GM12878 (cell line): ENCODE results near the gene RIPPLY2. TPM values are rescaled to one million over a fixed set of nuclear protein-coding genes. Genes with fewer than 3 reads are reported as not detected.

ENCODE experiments used
- ATAC-seq: fragments of 200-7000 bp; cut with Tn5 transposase; 3 replicates; pipeline ENCODE4 v1.9.1; 2020; ENCODE audit warnings: mild to moderate bottlenecking, moderate library complexity
- BruUV-seq: library from RNA; stranded (reverse); fragments of 400-500 nt; replicated peaks from 2 replicates; lab custom pipeline; 2021; lab: Mats Ljungman, UMichigan
- CTCF ChIA-PET: fragments of 300-600 bp; sonication (Branson Sonifier 250); formaldehyde crosslinking; extraction: SDS; loops from one replicate; lab custom pipeline; 2021; ENCODE audit warnings: inconsistent platforms; lab: Yijun Ruan, JAX
- POLR2A ChIA-PET: fragments of 350-600 bp; formaldehyde crosslinking; extraction: SDS; loops from one replicate; lab custom pipeline; 2021; ENCODE audit warnings: inconsistent platforms; lab: Charles Lee
- RAD21 ChIA-PET: fragments of 300-600 bp; sonication (Branson Sonifier 250); formaldehyde crosslinking; loops from one replicate; lab custom pipeline; 2023; ENCODE audit warnings: antibody characterized with exemption; ENCODE audit not compliant: unreplicated experiment; lab: Charles Lee
- SMC1A ChIA-PET: fragments of 300-600 bp; sonication (Branson Sonifier 250); formaldehyde crosslinking; loops from one replicate; lab custom pipeline; 2023; ENCODE audit not compliant: unreplicated experiment, uncharacterized antibody; lab: Charles Lee
- DNase-seq: peaks from one replicate; pipeline ENCODE4 v3.0.0-alpha.2; 2011; ENCODE audit warnings: low read depth, low spot score
- FAIRE-seq: peaks from 3 replicates; lab custom pipeline; 2011; peaks lifted over from hg19 to GRCh38; lab: Jason Lieb, UNC
- H2AFZ ChIP-seq: 2 replicates; pipeline ENCODE4 v1.6.0; 2011; ENCODE audit warnings: low read depth, low read length, control low read depth; ENCODE audit not compliant: control insufficient read depth
- H3K27ac ChIP-seq: 2 replicates; pipeline ENCODE4 v1.5.1; 2011; ENCODE audit warnings: control low read depth; ENCODE audit not compliant: control insufficient read depth, insufficient read depth
- H3K27me3 ChIP-seq, 2 experiments: replicated peaks in 1 of 2; 2 replicates each; pipeline versions ENCODE4 v1.6.0 to v1.6.1; 2011; ENCODE audit warnings: low read length in 1 of 2; ENCODE audit not compliant: control insufficient read depth in 2 of 2, insufficient read depth in 2 of 2
- H3K36me3 ChIP-seq, 2 experiments: 2 replicates each; pipeline ENCODE4 v1.5.1; 2011; ENCODE audit warnings: low read length in 1 of 2; ENCODE audit not compliant: control insufficient read depth in 2 of 2, insufficient read depth in 2 of 2
- H3K4me1 ChIP-seq: 2 replicates; pipeline ENCODE4 v1.6.1; 2011; ENCODE audit warnings: mild to moderate bottlenecking, low read length, moderate library complexity, mixed read lengths; ENCODE audit not compliant: control insufficient read depth, insufficient read depth
- H3K4me2 ChIP-seq: 2 replicates; pipeline ENCODE4 v1.6.0; 2011; ENCODE audit warnings: control low read depth; ENCODE audit not compliant: control insufficient read depth, insufficient read depth
- H3K4me3 ChIP-seq: fragments of 200-600 bp; sonication (generic); 2 replicates; pipeline ENCODE4 v1.5.1; 2016
- H3K79me2 ChIP-seq: 2 replicates; pipeline ENCODE4 v1.6.0; 2011; ENCODE audit warnings: low read length; ENCODE audit not compliant: control insufficient read depth, insufficient read depth
- H3K9ac ChIP-seq: 2 replicates; pipeline ENCODE4 v1.8.0; 2011; ENCODE audit warnings: low read length, control low read depth, mixed read lengths; ENCODE audit not compliant: control insufficient read depth, insufficient read depth
- H3K9me3 ChIP-seq: replicated peaks from 3 replicates; pipeline ENCODE4 v1.5.1; 2011; ENCODE audit warnings: mild to moderate bottlenecking, low read length; ENCODE audit not compliant: control insufficient read depth, insufficient read depth
- H4K20me1 ChIP-seq: 2 replicates; pipeline ENCODE4 v1.6.0; 2011; ENCODE audit not compliant: control insufficient read depth, insufficient read depth
- CREM ChIP-seq: IDR thresholded peaks from 2 replicates; pipeline ENCODE4 v1.6.1; 2014; ENCODE audit warnings: antibody characterized with exemption, low read depth
- NBN ChIP-seq: fragments of 450-650 bp; IDR thresholded peaks from 2 replicates; pipeline ENCODE4 v1.6.1; 2016
- NRF1 ChIP-seq: conservative IDR thresholded peaks from 2 replicates; pipeline ENCODE4 v1.6.1; 2011; ENCODE audit warnings: mild to moderate bottlenecking, low read depth, low read length, improper control_type of control experiment
- RAD51 ChIP-seq: fragments of 450-650 bp; IDR thresholded peaks from 2 replicates; pipeline ENCODE4 v1.6.1; 2016; ENCODE audit warnings: moderate library complexity, mild to moderate bottlenecking, inconsistent platforms
- in situ Hi-C: fragments of 300-500 bp; cut with MboI; formaldehyde crosslinking; loops from 9 replicates; pipeline ENCODE4 v1.14.3; 2018; ENCODE audit warnings: mixed read lengths
- intact Hi-C: fragments of 100-400 bp; cut with micrococcal nuclease; formaldehyde crosslinking; loops from one replicate; pipeline ENCODE4 v1.14.2; 2022; ENCODE audit not compliant: unreplicated experiment
- polyA plus RNA-seq, 11 experiments: library from polyadenylated mRNA; depleted of rRNA in 4 of 11; unstranded in 6 of 11; stranded (reverse) in 5 of 11; fragments of >200 nt; fragmentation: Nextera tagmentation in 4 of 11; fragmentation: Illumina TruSeq in 1 of 11; extraction: Ambion mirVana in 4 of 11; extraction: Trizol in 1 of 11; gene quantifications; 1 replicate in 1 of 11; 2 replicates in 10 of 11; pipeline versions ENCODE4 v1.2.1 to v1.2.3, GENCODE V29; 2011 to 2016; ENCODE audit warnings: inconsistent platforms in 2 of 11, missing spikeins in 2 of 11, low read depth in 1 of 11
- total RNA-seq, 4 experiments: library from RNA; depleted of rRNA in 3 of 4; stranded (reverse); fragments of >200 nt in 3 of 4; fragmentation: Illumina TruSeq in 1 of 4; extraction: Trizol in 1 of 4; gene quantifications; 2 replicates each; pipeline versions ENCODE4 v1.2.1 to v1.2.3, GENCODE V29; 2013 to 2021
- TF ChIP-seq, protein P1 (sequence below), 3 experiments: IDR thresholded peaks in 2 of 3; conservative IDR thresholded peaks in 1 of 3; 2 replicates each; pipeline ENCODE4 v1.5.1; 2011; ENCODE audit warnings: low read depth in 3 of 3, low read length in 3 of 3, mild to moderate bottlenecking in 3 of 3, control low read depth in 2 of 3, moderate library complexity in 2 of 3, inconsistent platforms in 1 of 3, mixed read lengths in 1 of 3; ENCODE audit not compliant: control insufficient read depth in 2 of 3, insufficient read depth in 1 of 3; ENCODE audit errors: extremely low read depth in 1 of 3

Gene RIPPLY2
- total and polyA plus RNA-seq, 10 of the 15 experiments (the other 5 are each of a cell fraction or from before 2014, with no cell fraction given), result 0.09 to 0.51 (median 0.17) TPM; not detected in 7

DNA sequence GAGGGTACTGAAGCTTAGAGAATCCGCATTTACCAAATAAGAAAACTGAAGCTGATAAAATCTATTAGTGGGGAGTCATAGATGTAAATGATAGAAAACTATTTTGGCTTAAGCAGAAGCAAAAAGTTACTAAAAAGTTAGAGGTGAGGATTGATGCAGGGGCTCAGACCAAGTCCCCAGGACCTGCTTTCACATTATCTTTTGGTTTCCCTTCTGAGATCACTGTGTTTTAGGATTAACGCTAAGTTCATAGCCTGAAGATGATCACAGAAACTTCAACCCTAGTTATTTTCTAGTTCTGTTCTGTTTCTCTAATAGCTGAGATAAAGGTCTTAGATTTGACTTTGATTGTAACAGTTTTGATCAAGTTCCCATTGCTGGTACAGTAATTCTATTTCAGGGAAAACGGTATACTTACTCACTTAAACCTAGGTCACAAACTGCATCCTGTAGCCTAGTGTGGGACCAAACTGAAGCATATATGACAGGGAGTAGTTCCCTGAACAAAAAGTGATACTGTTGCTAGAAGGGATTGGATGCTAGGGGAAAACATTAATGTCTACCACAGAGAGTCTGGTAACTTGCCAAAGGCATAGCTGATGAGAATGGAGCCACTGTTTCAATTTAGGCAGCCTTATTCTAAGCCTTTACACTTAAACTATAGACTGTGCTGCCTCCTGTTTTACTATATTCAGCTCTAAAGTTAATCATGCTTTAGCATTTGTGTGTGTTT lies 19.4 kb downstream of the RIPPLY2 start (continued):
- TF ChIP-seq NRF1 (no peak), CREM (no peak), NBN (no peak)
- TF ChIP-seq, all 136 proteins: peak for 0

DNA sequence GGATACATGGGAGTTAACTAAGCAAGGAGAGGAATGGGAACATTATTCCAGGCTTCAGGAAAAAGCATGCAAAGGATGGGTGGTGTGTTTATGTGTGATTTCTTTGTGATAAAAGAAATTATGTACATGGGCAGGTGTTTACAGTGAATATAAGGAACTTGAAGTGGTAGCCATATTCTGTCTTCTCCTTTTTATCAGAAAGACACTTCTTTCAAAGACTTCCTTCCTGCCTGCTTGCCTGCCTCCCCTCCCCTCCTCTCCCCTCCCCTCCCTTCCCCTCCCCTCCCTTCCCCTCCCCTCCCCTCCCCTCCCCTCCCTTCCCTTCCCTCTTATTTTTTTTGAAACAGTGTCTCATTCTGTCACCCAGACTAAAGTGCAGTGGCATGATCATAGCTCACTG lies 20.7 kb downstream of the RIPPLY2 start:
- ChIA-PET CTCF (no interaction called here), RAD21 (no interaction called here), SMC1A (interaction anchor here (1.0 kb wide), 1 partner anchor 12 kb away, joined by 3 read pairs; no protein-coding TSS in a partner anchor), POLR2A (no interaction called here)
- H3K27me3 ChIP-seq, result no peaks in the 10 kb centered on the region
- intact Hi-C loops, result no loop called here
- no peak overlapping the region for H2AFZ ChIP-seq
- H3K9ac ChIP-seq, result no peak overlapping the region
- H3K9me3 ChIP-seq, result no peaks in the 10 kb centered on the region; the same call in 2 of the 3 replicates
- no peak overlapping the region for H3K4me3 ChIP-seq
- TF ChIP-seq, protein P1, sequence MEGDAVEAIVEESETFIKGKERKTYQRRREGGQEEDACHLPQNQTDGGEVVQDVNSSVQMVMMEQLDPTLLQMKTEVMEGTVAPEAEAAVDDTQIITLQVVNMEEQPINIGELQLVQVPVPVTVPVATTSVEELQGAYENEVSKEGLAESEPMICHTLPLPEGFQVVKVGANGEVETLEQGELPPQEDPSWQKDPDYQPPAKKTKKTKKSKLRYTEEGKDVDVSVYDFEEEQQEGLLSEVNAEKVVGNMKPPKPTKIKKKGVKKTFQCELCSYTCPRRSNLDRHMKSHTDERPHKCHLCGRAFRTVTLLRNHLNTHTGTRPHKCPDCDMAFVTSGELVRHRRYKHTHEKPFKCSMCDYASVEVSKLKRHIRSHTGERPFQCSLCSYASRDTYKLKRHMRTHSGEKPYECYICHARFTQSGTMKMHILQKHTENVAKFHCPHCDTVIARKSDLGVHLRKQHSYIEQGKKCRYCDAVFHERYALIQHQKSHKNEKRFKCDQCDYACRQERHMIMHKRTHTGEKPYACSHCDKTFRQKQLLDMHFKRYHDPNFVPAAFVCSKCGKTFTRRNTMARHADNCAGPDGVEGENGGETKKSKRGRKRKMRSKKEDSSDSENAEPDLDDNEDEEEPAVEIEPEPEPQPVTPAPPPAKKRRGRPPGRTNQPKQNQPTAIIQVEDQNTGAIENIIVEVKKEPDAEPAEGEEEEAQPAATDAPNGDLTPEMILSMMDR (IDR thresholded peaks at IDR 0.05 in 2 of 3, conservative IDR thresholded peaks at IDR 0.05 in 1 of 3; ENCODE audit: control insufficient read depth in 2 of 3, extremely low read depth in 1 of 3, insufficient read depth in 1 of 3, low read depth in 3 of 3, low read length in 3 of 3), result no peak
- TF ChIP-seq RAD51, result no peak
- DNase-seq, result no peak
- no peaks in the 10 kb centered on the region for H3K4me1 ChIP-seq
- in situ Hi-C loops, result no loop called here
- H3K4me2 ChIP-seq, result no peak overlapping the region
- FAIRE-seq, result no peak
- no TSS peak for BruUV-seq
- ATAC-seq, result no peak
- H3K27ac ChIP-seq, result no peak overlapping the region
- H3K79me2 ChIP-seq, result no peaks in the 10 kb centered on the region; the same call in none of the 2 replicates
- H4K20me1 ChIP-seq, result no peaks in the 10 kb centered on the region
- peaks cover 0 to 5% of the 10 kb centered on the region in 2 experiments; a peak in 2 of 4 replicates for H3K36me3 ChIP-seq
